ENCODE results near the gene DYNLT5. TPM values are rescaled to one million over a fixed set of nuclear protein-coding genes. Genes with fewer than 3 reads are reported as not detected.
"Not testable (repeated sequence)": the region's sequence is repeated elsewhere in the genome, so short reads cannot be mapped to it uniquely, and the experiment has no call there.

Gene DYNLT5
- total RNA-seq, 1 donor from 2014 or later: not detected

- ATAC-seq: no peak
Observed at GRCh38 chr1:66751160-66751559, 1.1 kb upstream of the DYNLT5 start.

GRCh38 chr1:66752671-66753371 lies 562 bp downstream of the DYNLT5 start:
- ATAC-seq: no peak

GRCh38 chr1:66757722-66758240 lies 5.5 kb downstream of the DYNLT5 start:
- ATAC-seq: no peak

GRCh38 chr1:66758241-66758755 lies 6.0 kb downstream of the DYNLT5 start:
- ATAC-seq: no peak

- no peak for ATAC-seq
Observed at GRCh38 chr1:66760506-66760905, 8.2 kb downstream of the DYNLT5 start.

- ATAC-seq: no peak
Observed at GRCh38 chr1:66761221-66761620, 9.0 kb downstream of the DYNLT5 start.

GRCh38 chr1:66764994-66765578 lies 12.8 kb downstream of the DYNLT5 start:
- peak; percentile 22 for ATAC-seq

- ATAC-seq: no peak
Observed at GRCh38 chr1:66767626-66768025, 15.4 kb downstream of the DYNLT5 start.

GRCh38 chr1:66768965-66769364 lies 16.7 kb downstream of the DYNLT5 start:
- ATAC-seq: no peak

- ATAC-seq: no peak
Observed at GRCh38 chr1:66769512-66770229, 17.4 kb downstream of the DYNLT5 start.

GRCh38 chr1:66770240-66770639 lies 18.0 kb downstream of the DYNLT5 start:
- ATAC-seq: no peak

- ATAC-seq: no peak
Observed at GRCh38 chr1:66770694-66771093, 18.4 kb downstream of the DYNLT5 start.

- ATAC-seq: no peak
Observed at GRCh38 chr1:66773227-66773626, 21.0 kb downstream of the DYNLT5 start.

GRCh38 chr1:66774438-66774837 lies 22.2 kb downstream of the DYNLT5 start:
- no peak for ATAC-seq

GRCh38 chr1:66775646-66776045 lies 23.4 kb downstream of the DYNLT5 start:
- ATAC-seq: no peak

GRCh38 chr1:66777831-66778230 lies 25.6 kb downstream of the DYNLT5 start:
- no peak for ATAC-seq

- ATAC-seq: no peak
Observed at GRCh38 chr1:66778266-66778665, 26.0 kb downstream of the DYNLT5 start.

- ATAC-seq: no peak
Observed at GRCh38 chr1:66778969-66779368, 26.7 kb downstream of the DYNLT5 start.

GRCh38 chr1:66779475-66780078 lies 27.3 kb downstream of the DYNLT5 start:
- no peak for ATAC-seq

- ATAC-seq: not testable (repeated sequence)
Observed at GRCh38 chr1:66785800-66786199, 33.5 kb downstream of the DYNLT5 start.

GRCh38 chr1:66787641-66788040 lies 35.4 kb downstream of the DYNLT5 start:
- no peak for ATAC-seq

GRCh38 chr1:66788231-66788939 lies 36.1 kb downstream of the DYNLT5 start:
- peak; percentile 77 for ATAC-seq
